GM12875 (cell line): ENCODE data around the gene VAV2.

Experiments
- H3K4me3 ChIP-seq: one replicate; pipeline ENCODE4 v1.5.1; 2011; ENCODE audit warnings: low read depth, low read length, control low read depth
- CTCF ChIP-seq: IDR thresholded peaks from 2 replicates; pipeline ENCODE4 v1.5.1; 2011; ENCODE audit warnings: low read depth, mild to moderate bottlenecking, control low read depth, inconsistent platforms, low read length, moderate library complexity, borderline replicate concordance; ENCODE audit not compliant: insufficient read depth

VAV2 gene

DNA sequence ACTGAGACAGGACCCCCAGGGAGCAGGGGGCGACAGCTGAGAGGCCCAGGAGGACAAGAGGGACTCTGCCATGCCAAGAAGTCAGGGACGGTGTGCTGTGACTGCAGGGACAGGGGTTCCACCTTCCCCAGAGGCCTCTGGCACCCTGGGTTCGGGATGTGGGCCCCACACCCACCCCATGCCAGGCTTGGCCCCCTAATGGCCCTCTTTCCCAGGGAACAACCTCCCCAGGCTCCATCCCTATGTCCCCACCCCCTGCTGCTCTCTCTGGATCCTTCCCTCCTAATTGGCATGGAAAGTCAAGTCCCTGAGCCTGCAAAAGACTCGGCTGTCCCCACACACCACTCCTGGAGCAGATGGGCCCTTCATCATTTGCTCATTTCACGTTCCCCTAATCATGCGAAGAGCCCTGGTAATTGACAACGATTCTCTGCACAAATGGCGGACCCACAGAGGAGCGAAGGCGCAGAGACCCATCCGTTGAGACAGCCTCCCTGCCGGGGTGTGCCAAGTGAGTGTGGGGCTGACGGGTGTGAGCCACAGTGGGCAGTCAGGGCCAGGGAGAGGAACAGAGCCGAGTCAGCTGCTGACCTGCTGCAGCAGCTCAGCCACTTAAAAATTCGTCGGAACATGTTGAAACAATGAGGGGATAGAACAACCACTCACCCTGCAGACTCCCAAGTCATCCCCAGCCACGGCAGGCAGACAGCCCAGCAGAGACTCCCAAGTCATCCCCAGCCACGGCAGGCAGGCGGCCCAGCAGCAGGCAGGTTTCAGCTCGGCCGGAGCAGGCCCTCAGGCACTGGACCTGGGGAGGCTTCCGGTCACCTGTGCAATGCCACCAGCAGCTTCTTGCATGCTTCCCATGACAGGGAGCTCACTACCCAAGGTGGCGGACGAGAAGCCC is 109.0 kb downstream of the VAV2 start:
- H3K4me3 ChIP-seq: no peak overlapping the region
- TF ChIP-seq CTCF: no peak

DNA sequence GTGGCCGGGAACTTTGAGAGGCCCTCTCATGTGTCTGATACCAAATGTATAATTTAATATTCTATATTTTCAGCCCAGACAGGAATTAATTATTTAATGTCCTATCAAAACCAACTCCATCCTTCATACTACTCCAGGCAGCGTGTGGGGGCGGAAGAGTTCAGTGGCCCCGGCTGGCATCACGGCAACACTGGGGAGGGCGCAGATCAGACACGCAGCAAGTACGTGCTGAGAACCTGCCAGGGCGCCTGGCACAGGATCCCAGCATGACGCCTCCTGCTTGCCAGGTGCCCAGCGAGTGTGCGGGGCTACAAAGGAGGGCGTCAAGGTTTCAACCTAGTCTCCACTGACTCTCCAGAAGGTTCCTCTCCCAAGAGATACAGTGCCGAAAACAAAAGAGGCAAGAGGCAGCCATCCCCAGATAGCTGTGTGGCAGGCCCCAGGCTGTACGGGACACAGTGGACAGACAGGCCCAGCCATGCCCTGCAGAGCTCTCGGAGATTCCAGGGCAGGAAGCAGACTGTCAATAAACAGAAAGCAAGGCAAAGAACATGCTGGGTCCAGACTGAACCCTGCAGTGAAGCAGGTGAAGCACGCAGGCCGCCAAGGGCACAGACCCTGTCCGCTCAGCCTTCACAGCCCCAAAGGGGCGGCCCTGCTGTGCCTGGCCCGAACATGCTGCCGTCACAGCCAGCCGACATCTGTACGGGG is 110.3 kb downstream of the VAV2 start:
- no peak for TF ChIP-seq CTCF
- no peak overlapping the region for H3K4me3 ChIP-seq

- no peak for TF ChIP-seq CTCF
- no peak overlapping the region for H3K4me3 ChIP-seq
Observed at GRCh38 chr9:133880851-133881661, 111.1 kb downstream of the VAV2 start.

GRCh38 chr9:133880136-133880535 is 112.0 kb downstream of the VAV2 start:
- no peak overlapping the region for H3K4me3 ChIP-seq
- TF ChIP-seq CTCF: no peak

GRCh38 chr9:133879615-133880014 is 112.5 kb downstream of the VAV2 start:
- TF ChIP-seq CTCF: no peak
- no peak overlapping the region for H3K4me3 ChIP-seq

GRCh38 chr9:133878402-133878801 is 113.7 kb downstream of the VAV2 start:
- no peak for TF ChIP-seq CTCF
- no peak overlapping the region for H3K4me3 ChIP-seq
